ENCODE data around the gene DUSP3. TPM values are rescaled to one million over a fixed set of nuclear protein-coding genes. Genes with fewer than 3 reads are reported as not detected.

DUSP3 gene
- total and polyA plus RNA-seq, 8 donors = 33.0 to 97.8 (median 63.5) TPM

GRCh38 chr17:43814026-43814425, 35.2 kb upstream of the DUSP3 start:
- WGBS, 5 donors = 75 to 89% (median 83%) methylated on average over 6 to 12 of the region's 12 CpGs

GRCh38 chr17:43813386-43813785, 34.6 kb upstream of the DUSP3 start:
- TF ChIP-seq CTCF (IDR thresholded peaks at IDR 0.05) (no peak), POLR2AphosphoS5 (IDR thresholded peaks at IDR 0.05) (no peak), POLR2A (IDR thresholded peaks at IDR 0.05) (no peak), EP300 (IDR thresholded peaks at IDR 0.05) (no peak)

More at GRCh38 chr17:43814026-43814425, 35.2 kb upstream of the DUSP3 start:
- intact Hi-C loops (cut with DNase I; ENCODE audit: low total_unique reads) = no loop called here
- DNase-seq = no peak
- Histone ChIP-seq H3K27me3 (no peaks in the 10 kb centered on the region), H3K9me3 (no peaks in the 10 kb centered on the region), H3K4me3 (no peak overlapping the region), H3K36me3 (peaks cover 8 to 68% (median 41%) of the 10 kb centered on the region in 4 donors), H3K27ac (no peak overlapping the region), H3K4me1 (peaks cover 0 to 5% (median 0%) of the 10 kb centered on the region in 4 donors)
- TF ChIP-seq EP300 (IDR thresholded peaks at IDR 0.05) (no peak), POLR2AphosphoS5 (IDR thresholded peaks at IDR 0.05) (no peak), POLR2A (IDR thresholded peaks at IDR 0.05) (no peak), CTCF (IDR thresholded peaks at IDR 0.05) (no peak)

GRCh38 chr17:43812396-43813265, 33.9 kb upstream of the DUSP3 start:
- no peak overlapping the region for H3K27ac ChIP-seq
- TF ChIP-seq POLR2A (IDR thresholded peaks at IDR 0.05) = no peak
- TF ChIP-seq CTCF (IDR thresholded peaks at IDR 0.05) = no peak
- no peak for TF ChIP-seq POLR2AphosphoS5 (IDR thresholded peaks at IDR 0.05)
- TF ChIP-seq EP300 (IDR thresholded peaks at IDR 0.05) = no peak
- 90 to 96% (median 93%) methylated on average over 6 to 10 of the region's 10 CpGs for WGBS, 5 donors
- no peak for DNase-seq
- peaks cover 0 to 5% (median 0%) of the 10 kb centered on the region in 4 donors for H3K4me1 ChIP-seq
- peaks cover 13 to 78% (median 48%) of the 10 kb centered on the region in 4 donors for H3K36me3 ChIP-seq
- no peaks in the 10 kb centered on the region for H3K27me3 ChIP-seq
- no peaks in the 10 kb centered on the region for H3K9me3 ChIP-seq
- no peak overlapping the region for H3K4me3 ChIP-seq
- intact Hi-C loops (cut with DNase I; ENCODE audit: low total_unique reads) = no loop called here

More at GRCh38 chr17:43813386-43813785, 34.6 kb upstream of the DUSP3 start:
- H3K4me3 ChIP-seq = no peak overlapping the region
- H3K27ac ChIP-seq = no peak overlapping the region
- intact Hi-C loops (cut with DNase I; ENCODE audit: low total_unique reads) = no loop called here
- 73 to 90% (median 81%) methylated on average over 2 to 3 of the region's 3 CpGs for WGBS, 5 donors
- DNase-seq = no peak
- H3K9me3 ChIP-seq = no peaks in the 10 kb centered on the region
- no peaks in the 10 kb centered on the region for H3K27me3 ChIP-seq
- peaks cover 13 to 75% (median 43%) of the 10 kb centered on the region in 4 donors for H3K36me3 ChIP-seq
- peaks cover 0 to 5% (median 0%) of the 10 kb centered on the region in 4 donors for H3K4me1 ChIP-seq

DNA sequence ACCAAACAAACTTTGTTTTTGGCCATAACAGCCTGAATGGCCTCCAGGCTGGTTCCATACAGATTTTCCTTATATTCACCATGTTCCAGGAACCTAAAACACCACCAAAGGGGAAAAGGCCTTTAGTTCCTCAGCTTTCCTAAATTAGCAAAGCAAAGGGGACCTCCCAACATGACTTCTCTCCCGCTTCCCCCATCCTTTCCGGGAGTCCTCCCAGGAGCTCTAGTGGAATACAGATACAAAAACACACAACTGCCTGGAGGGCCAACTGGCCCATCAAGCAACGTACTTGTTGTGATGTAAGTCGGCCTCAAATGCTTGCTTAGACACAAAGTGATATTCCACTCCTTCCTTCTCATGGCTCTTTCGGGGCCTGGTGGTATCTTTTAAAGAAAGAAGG, 32.0 kb upstream of the DUSP3 start:
- H3K9me3 ChIP-seq = no peaks in the 10 kb centered on the region
- WGBS, 5 donors = 89 to 94% (median 93%) methylated on average over 5 of the region's 5 CpGs
- intact Hi-C loops (cut with DNase I; ENCODE audit: low total_unique reads) = no loop called here
- no peak overlapping the region for H3K4me3 ChIP-seq
- no peak for DNase-seq
- no peaks in the 10 kb centered on the region for H3K27me3 ChIP-seq
- peaks cover 9 to 74% (median 47%) of the 10 kb centered on the region in 4 donors for H3K36me3 ChIP-seq
- peaks cover 0 to 5% (median 0%) of the 10 kb centered on the region in 4 donors for H3K4me1 ChIP-seq
- TF ChIP-seq EP300 (IDR thresholded peaks at IDR 0.05) (no peak), CTCF (IDR thresholded peaks at IDR 0.05) (no peak), POLR2A (IDR thresholded peaks at IDR 0.05) (no peak), POLR2AphosphoS5 (IDR thresholded peaks at IDR 0.05) (no peak)
- no peak overlapping the region for H3K27ac ChIP-seq
